Cardiac muscle cell (in vitro differentiated cells and primary cell): ENCODE measurements around the gene ROPN1. TPM values are rescaled to one million over a fixed set of nuclear protein-coding genes. Genes with fewer than 3 reads are reported as not detected.
"Not testable (repeated sequence)": the region's sequence is repeated elsewhere in the genome, so short reads cannot be mapped to it uniquely, and the experiment has no call there.

Experiments used
- DNase-seq, 2 donors: peaks; one replicate each; pipeline versions ENCODE4 v3.0.0 to v3.0.0-alpha.2; 2010 to 2017; ENCODE audit warnings: low read depth in 1 of 2, low spot score in 1 of 2
- H3K27ac ChIP-seq: fragments of 200-600 bp; sonication (generic); 2 replicates; pipeline ENCODE4 v1.5.1; 2016
- H3K27me3 ChIP-seq: fragments of 200-600 bp; sonication (generic); 2 replicates; pipeline ENCODE4 v1.6.0; 2016; ENCODE audit warnings: control low read depth
- H3K36me3 ChIP-seq: fragments of 200-600 bp; sonication (generic); 2 replicates; pipeline ENCODE4 v1.5.1; 2016; ENCODE audit warnings: control low read depth
- H3K4me1 ChIP-seq: fragments of 200-600 bp; sonication (generic); 2 replicates; pipeline ENCODE4 v1.8.1; 2017; ENCODE audit warnings: low read depth, mild to moderate bottlenecking, mixed run types
- H3K4me3 ChIP-seq: fragments of 200-600 bp; sonication (generic); 2 replicates; pipeline ENCODE4 v1.5.1; 2016; ENCODE audit warnings: mild to moderate bottlenecking
- H3K9me3 ChIP-seq: fragments of 200-600 bp; sonication (generic); 2 replicates; pipeline ENCODE4 v1.5.1; 2017; ENCODE audit warnings: low read depth, mild to moderate bottlenecking, control low read depth
- polyA plus RNA-seq: library from polyadenylated mRNA; unstranded; fragments of >200 nt; fragmentation: Nextera tagmentation; extraction: Ambion mirVana; gene quantifications from 2 replicates; pipeline ENCODE4 v1.2.1, GENCODE V29; 2016
- total RNA-seq: library from RNA; depleted of rRNA; stranded (reverse); fragments of >200 nt; gene quantifications from 2 replicates; pipeline ENCODE4 v1.2.3, GENCODE V29; 2016
- TF ChIP-seq, protein P1 (sequence below): IDR thresholded peaks from 2 replicates; pipeline ENCODE4 v1.5.1; 2012; ENCODE audit warnings: low read depth, mild to moderate bottlenecking, low read length

ROPN1 gene
- total and polyA plus RNA-seq, 2 experiments from 2014 or later, result not detected

DNA sequence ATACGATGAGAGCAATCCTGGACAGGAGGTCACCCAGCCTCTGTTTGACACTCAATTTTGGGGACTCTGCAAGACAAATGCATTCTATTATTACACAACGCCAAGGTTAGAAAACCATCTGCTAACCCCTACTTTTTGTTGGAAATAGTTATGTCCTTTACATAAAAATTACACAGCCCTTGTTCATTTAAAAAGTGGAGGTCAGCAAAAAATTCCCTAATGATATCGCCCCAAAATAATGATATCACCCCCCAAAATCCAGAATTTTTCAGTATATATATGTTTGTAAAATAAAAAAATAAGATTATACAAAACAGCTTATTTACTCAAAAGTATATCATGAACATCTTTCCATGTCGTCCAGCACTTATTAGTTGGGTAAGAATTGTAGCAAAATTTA is 11.4 kb downstream of the ROPN1 start:
- H3K36me3 ChIP-seq, result no peaks in the 10 kb centered on the region
- TF ChIP-seq, protein P1, sequence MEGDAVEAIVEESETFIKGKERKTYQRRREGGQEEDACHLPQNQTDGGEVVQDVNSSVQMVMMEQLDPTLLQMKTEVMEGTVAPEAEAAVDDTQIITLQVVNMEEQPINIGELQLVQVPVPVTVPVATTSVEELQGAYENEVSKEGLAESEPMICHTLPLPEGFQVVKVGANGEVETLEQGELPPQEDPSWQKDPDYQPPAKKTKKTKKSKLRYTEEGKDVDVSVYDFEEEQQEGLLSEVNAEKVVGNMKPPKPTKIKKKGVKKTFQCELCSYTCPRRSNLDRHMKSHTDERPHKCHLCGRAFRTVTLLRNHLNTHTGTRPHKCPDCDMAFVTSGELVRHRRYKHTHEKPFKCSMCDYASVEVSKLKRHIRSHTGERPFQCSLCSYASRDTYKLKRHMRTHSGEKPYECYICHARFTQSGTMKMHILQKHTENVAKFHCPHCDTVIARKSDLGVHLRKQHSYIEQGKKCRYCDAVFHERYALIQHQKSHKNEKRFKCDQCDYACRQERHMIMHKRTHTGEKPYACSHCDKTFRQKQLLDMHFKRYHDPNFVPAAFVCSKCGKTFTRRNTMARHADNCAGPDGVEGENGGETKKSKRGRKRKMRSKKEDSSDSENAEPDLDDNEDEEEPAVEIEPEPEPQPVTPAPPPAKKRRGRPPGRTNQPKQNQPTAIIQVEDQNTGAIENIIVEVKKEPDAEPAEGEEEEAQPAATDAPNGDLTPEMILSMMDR, result no peak
- no peak for DNase-seq
- H3K27ac ChIP-seq, result no peak overlapping the region
- no peaks in the 10 kb centered on the region for H3K4me1 ChIP-seq
- H3K27me3 ChIP-seq, result peaks cover 53% of the 10 kb centered on the region
- no peaks in the 10 kb centered on the region for H3K9me3 ChIP-seq
- H3K4me3 ChIP-seq, result no peak overlapping the region

DNA sequence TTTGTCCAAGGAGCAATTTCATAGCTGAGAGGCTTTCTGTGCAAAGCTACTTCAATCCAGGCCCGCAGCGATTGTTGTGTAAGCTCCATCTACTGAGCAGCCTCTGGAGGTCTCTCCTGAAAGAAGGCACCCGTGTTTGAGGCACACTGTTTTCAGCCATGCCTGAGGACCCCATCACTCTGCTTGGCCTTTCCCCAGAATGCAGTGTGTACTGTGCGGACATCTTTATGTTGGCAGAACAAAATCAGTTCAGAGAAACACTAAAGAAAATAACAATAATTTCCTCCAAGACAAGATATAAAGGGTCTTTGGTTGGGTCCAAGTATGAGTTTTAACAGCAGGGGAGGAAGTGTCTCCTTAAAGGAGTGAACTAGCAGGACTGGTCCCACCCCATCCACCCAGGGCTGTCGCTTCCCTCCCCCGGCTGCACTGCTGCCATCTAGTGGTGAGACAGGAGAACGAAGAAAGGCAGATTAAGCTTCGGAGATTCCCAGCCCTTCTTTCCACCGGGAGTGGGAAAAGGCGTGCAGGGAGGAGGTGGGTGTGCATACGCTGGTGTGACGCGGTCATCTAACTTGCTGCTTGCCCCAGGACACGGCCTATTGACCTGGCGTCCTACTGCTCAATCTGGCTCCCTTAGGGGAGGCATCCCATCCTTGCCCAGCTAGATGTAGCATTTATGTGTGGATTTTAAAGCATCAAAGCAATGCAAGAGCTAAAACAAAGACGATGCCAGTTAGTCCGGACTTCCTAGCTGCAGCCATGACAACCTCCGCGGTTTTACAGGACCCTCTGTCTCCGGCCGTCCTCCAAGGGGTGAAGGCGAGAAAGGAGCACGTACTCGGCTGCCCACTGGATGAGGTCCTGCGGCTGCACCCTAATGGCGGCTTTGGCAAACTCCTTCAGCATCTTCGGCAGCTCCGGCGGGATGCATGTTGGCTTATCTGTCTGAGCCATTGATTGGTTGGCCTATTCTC is 12.1 kb downstream of the ROPN1 start:
- H3K36me3 ChIP-seq, H3K4me1 ChIP-seq, H3K9me3 ChIP-seq, H3K27ac ChIP-seq: not testable (repeated sequence)
- DNase-seq, result peak; percentile 36 to 46
- TF ChIP-seq, protein P1, result peak; percentile 63
- peak overlapping the region; percentile 11 for H3K4me3 ChIP-seq
- peaks cover 49% of the 10 kb centered on the region for H3K27me3 ChIP-seq

DNA sequence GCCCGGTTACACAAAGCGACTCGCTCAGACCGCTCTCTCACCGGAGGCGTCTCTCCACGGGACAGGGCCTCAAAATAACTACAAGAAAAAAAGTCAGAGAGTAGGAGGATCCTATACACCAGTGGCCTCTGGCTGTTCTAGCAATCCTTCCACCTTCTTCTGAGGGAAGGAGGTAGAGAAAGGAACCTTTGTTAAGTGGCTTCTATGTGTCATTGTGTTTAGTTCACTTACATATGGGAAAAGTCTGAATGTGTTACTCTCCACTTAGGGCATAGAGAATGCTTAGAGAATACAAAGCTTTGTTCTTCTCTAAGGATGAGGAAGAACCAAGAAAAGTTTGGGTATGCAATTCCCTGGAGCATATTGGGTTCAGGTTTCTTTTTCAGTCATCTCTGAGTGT is 15.0 kb downstream of the ROPN1 start:
- not testable (repeated sequence) for H3K9me3 ChIP-seq, DNase-seq, H3K4me1 ChIP-seq, H3K36me3 ChIP-seq, H3K4me3 ChIP-seq, H3K27ac ChIP-seq
- H3K27me3 ChIP-seq, result peaks cover 25% of the 10 kb centered on the region

DNA sequence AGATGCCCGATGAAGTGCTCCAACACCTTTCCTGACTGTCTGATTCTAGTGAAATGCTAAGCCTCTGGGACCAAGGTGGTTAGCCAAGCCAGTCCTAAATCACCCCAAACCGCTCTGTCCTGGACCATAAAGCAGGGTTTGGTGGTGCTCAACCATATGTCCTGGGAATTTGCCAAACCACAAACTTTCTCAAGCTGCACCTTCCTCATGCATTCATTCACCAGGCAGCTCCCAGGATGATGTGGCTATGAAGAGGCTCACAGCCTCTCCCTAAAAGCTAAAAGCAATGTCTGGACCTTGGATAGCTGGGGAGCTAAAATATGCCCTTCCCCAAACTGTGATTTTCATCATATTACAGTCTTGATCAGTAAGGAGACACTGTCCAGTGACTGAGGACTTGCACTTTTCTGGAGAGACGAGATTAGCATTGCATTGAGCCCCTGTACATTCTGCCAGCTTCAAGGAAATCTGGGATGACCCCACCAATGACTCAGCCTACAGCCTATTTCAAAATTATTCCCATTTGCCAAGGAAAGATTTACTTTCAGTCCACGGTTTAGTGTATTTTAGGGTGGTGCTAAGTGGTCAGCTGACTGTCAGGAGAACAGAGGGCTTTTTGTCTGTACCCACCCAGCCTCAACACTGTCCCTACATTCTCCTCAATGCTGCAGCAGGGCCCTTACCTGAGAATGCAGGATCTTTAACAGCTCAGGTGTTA is 15.6 kb downstream of the ROPN1 start:
- H3K4me3 ChIP-seq, H3K36me3 ChIP-seq, H3K4me1 ChIP-seq, H3K27ac ChIP-seq, H3K9me3 ChIP-seq: not testable (repeated sequence)
- DNase-seq, result peak in 1 of 2 donors; percentile 52
- H3K27me3 ChIP-seq, result peaks cover 21% of the 10 kb centered on the region

DNA sequence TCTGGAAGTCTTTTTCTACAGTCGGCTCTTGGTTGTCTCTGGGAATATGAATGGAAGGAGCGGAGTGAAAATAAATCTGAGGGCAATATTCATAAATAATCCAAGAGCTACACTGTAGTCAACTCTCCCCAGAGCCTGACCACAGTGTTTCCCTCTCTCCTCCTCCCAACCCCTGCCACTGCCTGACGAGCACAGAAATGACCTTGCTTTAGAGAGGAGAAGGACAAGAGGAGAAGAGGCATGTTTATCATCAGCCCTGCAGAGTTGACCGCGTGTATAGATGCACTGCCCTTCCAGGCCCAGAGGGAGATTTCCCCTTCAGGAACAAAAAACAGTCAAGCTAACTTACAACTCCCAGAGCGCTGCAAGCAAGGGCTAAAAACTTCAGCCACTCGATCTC is 16.9 kb downstream of the ROPN1 start:
- not testable (repeated sequence) for H3K4me3 ChIP-seq, DNase-seq, H3K9me3 ChIP-seq, H3K36me3 ChIP-seq, H3K4me1 ChIP-seq, H3K27ac ChIP-seq
- peaks cover 20% of the 10 kb centered on the region for H3K27me3 ChIP-seq

DNA sequence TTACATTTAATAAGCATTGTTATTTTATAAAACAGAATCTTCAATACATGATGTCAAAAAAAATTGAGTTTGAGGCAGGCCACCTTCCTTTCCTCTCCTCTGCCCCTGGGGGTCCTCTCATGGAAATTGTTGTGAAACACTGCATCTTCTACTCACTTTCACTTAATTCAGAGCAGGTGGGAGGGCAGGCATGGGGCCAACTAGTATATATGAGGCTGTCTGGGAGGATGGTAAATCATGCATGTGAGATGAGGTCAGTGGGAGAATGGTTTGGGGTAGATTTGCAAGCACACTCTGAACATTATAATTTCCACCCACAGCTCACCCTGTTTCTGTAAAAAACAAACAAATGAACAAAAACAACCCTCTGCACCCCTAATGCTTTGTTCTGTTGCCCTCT is 20.5 kb downstream of the ROPN1 start:
- H3K36me3 ChIP-seq, result no peaks in the 10 kb centered on the region
- H3K4me1 ChIP-seq, result no peaks in the 10 kb centered on the region
- DNase-seq, result no peak
- no peak overlapping the region for H3K4me3 ChIP-seq
- no peak overlapping the region for H3K27ac ChIP-seq
- no peaks in the 10 kb centered on the region for H3K9me3 ChIP-seq
- H3K27me3 ChIP-seq, result peaks cover 25% of the 10 kb centered on the region
- TF ChIP-seq, protein P1, result no peak

DNA sequence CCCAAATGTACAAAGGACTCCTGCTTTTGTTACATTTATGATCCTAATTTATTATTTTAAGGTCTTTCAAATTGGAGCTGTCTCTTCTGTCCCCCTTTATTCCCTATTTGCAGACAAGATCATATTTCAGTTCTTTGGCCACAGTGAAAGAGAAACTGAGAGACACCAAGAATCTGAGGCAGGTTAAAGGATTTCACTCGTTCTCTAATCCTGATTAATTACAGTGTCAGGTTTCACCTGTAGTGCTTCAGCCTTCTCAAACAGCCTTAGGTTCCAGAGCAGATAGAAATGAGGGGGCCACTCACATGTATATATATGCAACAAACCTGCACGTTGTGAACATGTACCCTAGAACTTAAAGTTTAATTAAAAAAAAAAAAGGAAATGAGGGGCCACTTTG is 24.7 kb downstream of the ROPN1 start:
- H3K36me3 ChIP-seq, H3K9me3 ChIP-seq: not testable (repeated sequence)

DNA sequence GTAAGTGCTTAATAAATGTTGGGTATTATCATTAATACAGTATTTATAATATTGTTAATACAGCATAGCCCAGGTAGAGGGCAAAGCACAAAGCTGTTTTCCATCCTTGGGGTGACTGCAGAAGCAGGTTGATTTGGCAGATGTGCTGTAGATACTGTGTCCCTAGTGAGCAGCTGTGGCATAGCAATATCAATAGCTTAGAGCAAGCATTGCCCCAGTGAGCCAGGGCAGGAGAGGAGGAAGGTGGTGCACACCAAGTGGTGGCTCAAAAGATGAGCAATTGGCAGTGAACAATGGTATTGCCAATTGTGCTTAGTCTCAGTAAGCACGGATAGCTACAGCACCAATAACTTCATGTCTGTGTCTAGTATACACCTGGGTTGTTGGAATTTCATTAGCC is 25.1 kb downstream of the ROPN1 start:
- H3K4me1 ChIP-seq, H3K27ac ChIP-seq, H3K9me3 ChIP-seq, H3K36me3 ChIP-seq, DNase-seq, H3K4me3 ChIP-seq: not testable (repeated sequence)
- peaks cover 48% of the 10 kb centered on the region for H3K27me3 ChIP-seq

More for the DNA sequence above, 24.7 kb downstream of the ROPN1 start:
- not testable (repeated sequence) for DNase-seq, H3K4me3 ChIP-seq, H3K27ac ChIP-seq, H3K4me1 ChIP-seq
- peaks cover 43% of the 10 kb centered on the region for H3K27me3 ChIP-seq

DNA sequence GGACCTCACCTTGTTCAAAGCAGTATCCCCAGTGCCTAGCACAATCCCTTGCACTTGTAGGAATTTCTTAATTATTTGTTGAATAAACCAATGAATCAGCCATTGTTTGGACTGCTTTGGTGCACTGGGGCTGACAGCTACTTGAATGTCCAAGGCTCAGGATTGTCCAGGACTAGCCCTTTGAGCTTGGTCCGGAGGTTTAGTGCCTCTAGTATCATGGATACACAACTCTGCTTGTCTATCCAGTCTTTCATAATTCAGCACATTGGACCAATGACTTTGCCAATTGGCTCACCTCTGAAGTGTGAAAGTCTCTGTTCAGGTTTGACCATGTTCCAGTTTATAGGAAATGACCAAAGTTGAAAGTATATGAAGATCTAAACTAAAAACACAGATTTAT is 27.1 kb downstream of the ROPN1 start:
- H3K27me3 ChIP-seq, result peaks cover 34% of the 10 kb centered on the region
- H3K4me3 ChIP-seq, DNase-seq, H3K36me3 ChIP-seq, H3K27ac ChIP-seq, H3K9me3 ChIP-seq, H3K4me1 ChIP-seq: not testable (repeated sequence)
